ENCODE data around the gene PCED1B.
"Not testable (repeated sequence)": the region's sequence is repeated elsewhere in the genome, so short reads cannot be mapped to it uniquely, and the experiment has no call there.

The PCED1B gene

DNA sequence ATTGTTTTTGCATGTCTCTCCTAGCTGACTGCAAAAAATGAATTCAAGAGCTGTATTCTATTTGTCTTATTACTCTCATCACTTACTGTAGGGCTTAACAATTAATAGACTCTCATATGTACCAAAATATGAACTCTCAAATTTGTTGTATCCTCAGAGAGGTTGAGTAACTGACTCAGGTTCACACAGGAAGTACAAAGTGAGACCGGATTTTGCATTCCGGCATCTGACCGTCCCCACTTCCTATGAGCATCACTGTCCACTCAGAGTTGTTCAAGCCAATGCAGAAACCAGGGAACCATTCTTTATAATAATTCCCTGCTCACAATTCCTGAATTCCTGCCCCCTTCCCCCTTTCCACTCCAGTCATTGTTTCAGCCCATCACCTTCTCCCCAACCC lies 113.6 kb downstream of the PCED1B start:
- Mint-ChIP-seq H3K27ac (no peak overlapping the region), H3K9me3 (no peaks in the 10 kb centered on the region), H3K36me3 (peaks cover 15% of the 10 kb centered on the region), H3K4me1 (peaks cover 55% of the 10 kb centered on the region), H3K27me3 (no peaks in the 10 kb centered on the region), H3K4me3 (no peak overlapping the region)
- no peak for ATAC-seq (ENCODE audit: low read depth)
- no peak for DNase-seq (ENCODE audit: low spot score in 2 of 2)

DNA sequence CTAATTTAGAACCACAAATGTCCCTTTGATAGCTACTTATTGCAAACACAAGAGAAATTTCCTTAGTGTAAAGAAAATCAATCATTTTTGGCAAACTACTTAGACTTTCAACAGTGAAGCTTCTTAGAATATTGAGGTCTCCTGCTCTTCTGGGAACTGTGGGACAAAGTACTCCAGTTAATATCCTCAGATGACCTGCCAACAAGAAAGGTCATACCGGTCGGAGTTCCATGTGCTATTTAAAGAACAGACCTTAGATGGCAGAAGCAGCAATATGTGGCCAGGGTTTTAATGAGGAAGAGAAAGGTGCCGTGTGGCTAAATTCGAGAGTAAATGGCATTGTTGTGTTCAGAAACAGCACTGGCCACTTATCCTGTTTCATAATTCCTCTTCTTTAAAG lies 115.1 kb downstream of the PCED1B start:
- DNase-seq (ENCODE audit: low spot score in 2 of 2) (no peak), ATAC-seq (ENCODE audit: low read depth) (no peak)
- H3K9me3 Mint-ChIP-seq = no peaks in the 10 kb centered on the region
- H3K27ac Mint-ChIP-seq = no peak overlapping the region
- H3K27me3 Mint-ChIP-seq = no peaks in the 10 kb centered on the region
- H3K4me1 Mint-ChIP-seq = peaks cover 47% of the 10 kb centered on the region
- peaks cover 8% of the 10 kb centered on the region for H3K36me3 Mint-ChIP-seq
- peak overlapping the region; percentile 24 for H3K4me3 Mint-ChIP-seq

DNA sequence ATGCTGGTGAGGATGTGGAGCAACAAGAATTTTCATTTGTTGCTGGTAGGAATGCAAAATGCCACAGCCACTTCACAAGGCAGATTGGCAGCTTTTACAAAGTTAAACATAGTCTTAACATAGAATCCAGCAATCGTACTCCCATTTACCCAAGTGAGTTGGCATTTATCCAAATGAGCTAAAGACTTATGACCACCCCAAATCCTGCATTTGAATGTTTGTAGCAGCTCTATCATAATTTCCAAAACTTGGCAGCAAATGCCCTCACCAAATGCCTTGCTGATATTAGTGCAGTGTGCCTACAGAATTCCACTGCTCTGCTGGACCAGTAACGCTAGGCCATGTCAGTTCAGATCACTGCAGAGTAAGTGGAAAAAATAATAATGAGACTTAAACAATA lies 121.0 kb downstream of the PCED1B start:
- DNase-seq (ENCODE audit: low spot score in 2 of 2) (no peak), ATAC-seq (ENCODE audit: low read depth) (no peak)
- H3K4me1 Mint-ChIP-seq = peaks cover 23% of the 10 kb centered on the region
- no peak overlapping the region for H3K4me3 Mint-ChIP-seq
- peak overlapping the region; percentile 84 for H3K27ac Mint-ChIP-seq
- H3K9me3 Mint-ChIP-seq = no peaks in the 10 kb centered on the region
- H3K27me3 Mint-ChIP-seq = no peaks in the 10 kb centered on the region
- peaks cover 17% of the 10 kb centered on the region for H3K36me3 Mint-ChIP-seq

DNA sequence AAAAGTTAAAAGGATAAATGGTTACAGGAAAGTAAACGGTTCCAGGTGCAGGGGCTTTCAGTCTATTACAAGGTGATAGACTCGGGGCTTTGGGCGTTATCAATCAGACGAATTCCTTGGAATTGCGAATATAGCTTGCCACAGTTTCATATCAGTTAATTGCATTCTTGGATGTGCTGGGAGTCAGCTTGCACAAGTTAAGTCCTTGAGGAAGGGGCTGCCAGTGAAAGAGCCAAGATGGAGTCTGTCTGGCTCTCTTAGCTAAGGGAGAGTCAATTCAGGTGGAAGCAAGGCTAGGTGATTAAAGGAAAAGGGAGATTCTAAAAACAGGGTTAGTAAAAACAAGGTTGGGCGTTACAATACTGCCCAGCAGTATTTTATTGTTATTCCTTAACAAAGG lies 121.8 kb downstream of the PCED1B start:
- not testable (repeated sequence) for H3K4me3 Mint-ChIP-seq; ATAC-seq (ENCODE audit: low read depth); H3K9me3 Mint-ChIP-seq; DNase-seq (ENCODE audit: low spot score in 2 of 2); H3K27me3 Mint-ChIP-seq
- peaks cover 28% of the 10 kb centered on the region for H3K4me1 Mint-ChIP-seq
- peak overlapping the region; percentile 84 for H3K27ac Mint-ChIP-seq
- H3K36me3 Mint-ChIP-seq = peaks cover 21% of the 10 kb centered on the region

DNA sequence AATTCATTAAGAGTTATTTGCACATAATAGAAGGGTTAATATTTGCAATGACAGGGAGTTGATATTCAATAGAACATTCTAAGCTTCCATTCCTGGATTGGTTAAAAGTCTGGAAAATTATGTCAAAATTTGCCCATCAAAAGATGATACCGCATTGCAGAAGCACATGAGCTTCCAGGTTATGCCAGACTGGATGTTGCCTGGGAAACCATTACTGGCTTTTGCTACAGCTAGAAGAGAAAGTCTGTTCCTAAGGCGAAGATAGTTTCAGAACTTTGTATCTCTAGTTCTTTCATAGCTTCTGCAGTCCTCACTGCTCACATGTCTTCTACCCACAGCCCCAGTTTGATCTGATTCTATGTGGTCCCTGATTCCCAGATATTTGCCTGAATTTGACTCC lies 122.8 kb downstream of the PCED1B start:
- Mint-ChIP-seq H3K4me1 (peaks cover 37% of the 10 kb centered on the region), H3K4me3 (no peak overlapping the region), H3K27ac (peak overlapping the region; percentile 75), H3K27me3 (no peaks in the 10 kb centered on the region), H3K36me3 (peaks cover 21% of the 10 kb centered on the region), H3K9me3 (no peaks in the 10 kb centered on the region)
- ATAC-seq (ENCODE audit: low read depth) (no peak), DNase-seq (ENCODE audit: low spot score in 2 of 2) (no peak)

DNA sequence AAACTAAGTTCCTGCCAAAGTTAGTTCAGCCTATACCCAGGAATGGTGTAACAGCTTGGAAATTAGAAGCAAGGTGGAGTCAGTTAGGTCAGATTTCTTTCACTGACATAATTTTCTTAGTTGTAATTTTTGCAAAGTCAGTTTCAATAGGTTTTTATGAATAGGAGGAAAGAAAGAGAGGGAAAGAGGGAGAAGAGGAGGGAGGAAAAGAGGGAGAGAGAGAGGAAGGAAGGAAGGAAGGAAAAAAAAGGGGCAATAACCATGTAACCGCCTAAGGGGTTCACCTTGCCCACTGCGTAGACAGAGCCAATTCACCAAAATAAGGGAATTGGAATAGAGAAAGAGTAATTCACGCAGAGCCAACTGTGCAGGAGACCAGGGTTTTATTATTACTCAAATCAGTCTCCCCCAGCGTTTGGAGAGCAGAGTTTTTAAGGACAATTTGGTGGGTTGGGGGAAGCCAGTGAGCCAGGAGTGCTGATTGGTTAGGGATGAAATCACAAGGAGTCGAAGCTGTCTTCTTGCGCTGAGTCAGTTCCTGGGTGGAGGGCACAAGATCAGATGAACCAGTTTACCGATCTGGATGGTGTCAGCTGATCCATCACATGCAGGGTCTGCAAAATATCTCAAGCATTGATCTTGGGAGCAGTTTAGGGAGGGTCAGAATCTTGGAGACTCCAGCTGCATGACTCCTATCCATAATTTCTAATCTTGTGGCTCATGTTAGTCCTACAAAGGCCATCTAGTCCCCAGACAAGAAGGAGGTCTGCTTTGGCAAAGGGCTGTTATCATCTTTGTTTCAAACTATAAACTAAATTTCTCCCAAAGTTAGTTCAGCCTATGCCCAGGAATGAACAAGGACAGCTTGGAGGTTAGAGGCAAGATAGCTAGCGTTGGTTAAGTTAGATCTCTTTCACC lies 126.4 kb downstream of the PCED1B start:
- Mint-ChIP-seq H3K9me3 (no peaks in the 10 kb centered on the region), H3K27ac (peak overlapping the region; percentile 95), H3K4me3 (peak overlapping the region; percentile 77), H3K27me3 (no peaks in the 10 kb centered on the region), H3K36me3 (peaks cover 31% of the 10 kb centered on the region), H3K4me1 (peaks cover 46% of the 10 kb centered on the region)
- ATAC-seq (ENCODE audit: low read depth) = no peak
- no peak for DNase-seq (ENCODE audit: low spot score in 2 of 2)

DNA sequence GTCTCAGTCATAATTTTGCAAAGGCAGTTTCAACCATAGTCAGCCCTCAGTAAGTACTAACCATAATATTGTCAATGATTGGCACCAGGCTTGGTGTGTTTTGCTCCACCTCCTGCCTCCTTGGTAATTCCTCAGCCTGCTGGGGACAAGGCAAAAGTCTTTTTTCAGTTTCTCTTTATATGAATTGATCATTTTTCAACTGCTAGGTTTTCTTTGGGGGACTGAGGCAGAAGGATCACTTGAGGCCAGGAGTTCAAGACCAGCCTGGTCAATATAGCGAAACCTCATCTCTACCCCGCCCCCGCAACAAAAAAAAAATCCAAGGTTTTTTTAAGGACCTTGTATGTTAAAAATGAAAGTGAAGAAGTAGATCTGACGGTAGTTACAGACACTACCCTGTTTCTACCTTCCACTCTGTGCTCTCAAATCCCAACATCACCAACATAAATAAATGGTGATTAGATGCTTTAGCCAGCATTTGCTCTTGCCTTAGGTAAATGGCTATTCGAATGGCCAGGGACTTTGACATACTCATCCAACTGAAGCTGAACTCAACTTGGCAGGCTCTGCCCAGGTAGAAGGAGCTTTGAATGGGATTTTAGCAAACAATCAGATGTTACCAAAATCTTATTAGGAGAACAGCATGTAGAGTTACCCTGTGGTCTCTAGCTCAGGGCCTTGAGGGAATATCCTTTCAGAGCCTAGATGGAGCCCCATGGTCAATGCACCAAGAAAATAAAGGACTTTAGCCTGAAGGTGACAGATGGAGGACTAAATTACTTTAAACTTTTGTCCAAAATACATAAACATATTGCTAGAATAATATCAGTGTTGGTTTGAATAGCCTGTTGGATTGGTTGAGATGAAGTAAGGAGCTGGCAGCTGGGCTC lies 127.3 kb downstream of the PCED1B start:
- ATAC-seq (ENCODE audit: low read depth) (no peak), DNase-seq (ENCODE audit: low spot score in 2 of 2) (no peak)
- Mint-ChIP-seq H3K4me1 (peaks cover 48% of the 10 kb centered on the region), H3K27ac (peak overlapping the region; percentile 95), H3K4me3 (peak overlapping the region; percentile 61), H3K36me3 (peaks cover 31% of the 10 kb centered on the region), H3K9me3 (no peaks in the 10 kb centered on the region), H3K27me3 (no peaks in the 10 kb centered on the region)

DNA sequence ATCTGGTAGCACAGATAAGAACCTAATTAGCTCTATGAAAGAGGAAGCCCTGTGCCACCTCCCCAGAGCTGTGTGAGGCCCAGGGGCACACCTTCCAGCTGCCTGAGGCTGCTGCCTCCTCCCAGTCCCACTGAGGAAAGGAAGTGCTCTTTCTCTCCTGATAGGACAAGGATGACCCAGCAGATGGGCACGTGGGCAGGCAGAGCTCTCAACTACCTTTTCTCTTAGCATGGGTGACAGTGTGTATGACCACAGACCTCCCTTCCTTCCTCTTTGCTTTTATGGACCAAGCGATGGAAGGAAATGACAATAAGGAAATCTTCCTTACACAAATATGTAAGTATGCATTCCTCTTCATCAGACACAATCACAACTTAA lies 127.9 kb downstream of the PCED1B start:
- Mint-ChIP-seq H3K27ac (peak overlapping the region; percentile 95), H3K4me1 (peaks cover 51% of the 10 kb centered on the region), H3K36me3 (peaks cover 31% of the 10 kb centered on the region), H3K4me3 (peak overlapping the region; percentile 61), H3K9me3 (no peaks in the 10 kb centered on the region), H3K27me3 (no peaks in the 10 kb centered on the region)
- DNase-seq (ENCODE audit: low spot score in 2 of 2) (peak; percentile 40 to 54), ATAC-seq (ENCODE audit: low read depth) (peak; percentile 86)

DNA sequence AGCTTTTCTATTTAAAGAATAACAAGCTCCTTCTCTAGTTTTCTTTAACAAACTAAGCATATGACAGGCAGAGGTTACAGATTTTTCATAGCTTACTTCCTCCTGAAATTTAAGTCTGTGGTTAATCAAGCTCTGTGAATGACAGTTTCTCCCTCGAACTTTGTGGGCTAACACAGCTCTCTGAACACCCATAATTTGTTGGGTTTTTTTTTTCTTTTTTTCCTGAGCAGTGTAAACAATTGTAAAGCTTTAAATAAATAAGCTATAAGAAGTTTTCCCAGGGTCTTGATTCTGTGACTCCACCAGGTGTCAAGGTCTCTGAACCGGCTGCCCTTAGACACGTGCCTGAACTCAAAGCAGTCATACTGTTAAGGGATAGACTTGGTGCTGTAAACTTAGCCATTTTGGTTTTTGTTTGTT lies 128.4 kb downstream of the PCED1B start:
- DNase-seq (ENCODE audit: low spot score in 2 of 2) (peak in 1 of 2 donors; percentile 32), ATAC-seq (ENCODE audit: low read depth) (peak; percentile 73)
- Mint-ChIP-seq H3K27ac (peak overlapping the region; percentile 95), H3K36me3 (peaks cover 33% of the 10 kb centered on the region), H3K4me1 (peaks cover 53% of the 10 kb centered on the region), H3K9me3 (no peaks in the 10 kb centered on the region), H3K27me3 (no peaks in the 10 kb centered on the region), H3K4me3 (peak overlapping the region; percentile 51)

DNA sequence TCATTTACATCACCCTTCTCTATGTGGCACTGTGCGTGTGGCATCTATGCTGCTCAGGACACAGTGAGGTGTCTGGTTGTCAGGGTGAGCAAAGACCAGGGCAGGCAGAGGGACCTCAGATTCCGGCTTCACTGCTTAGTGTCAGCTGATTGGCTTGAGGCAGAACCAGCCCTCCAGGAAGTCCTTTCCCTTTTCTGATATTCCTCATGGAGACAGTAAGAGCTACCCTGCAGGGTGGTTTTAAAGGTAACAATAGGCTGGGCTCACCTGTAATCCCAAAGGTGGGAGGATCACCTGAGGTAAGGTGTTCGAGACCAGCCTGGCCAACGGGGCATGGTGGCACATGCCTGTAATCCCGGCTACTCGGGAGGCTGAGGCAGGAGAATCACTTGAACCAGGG lies 129.6 kb downstream of the PCED1B start:
- H3K27ac Mint-ChIP-seq = peak overlapping the region; percentile 95
- H3K4me1 Mint-ChIP-seq = peaks cover 54% of the 10 kb centered on the region
- H3K9me3 Mint-ChIP-seq = no peaks in the 10 kb centered on the region
- no peaks in the 10 kb centered on the region for H3K27me3 Mint-ChIP-seq
- H3K36me3 Mint-ChIP-seq = peaks cover 28% of the 10 kb centered on the region
- DNase-seq (ENCODE audit: low spot score in 2 of 2) (no peak), ATAC-seq (ENCODE audit: low read depth) (no peak)
- peak overlapping the region; percentile 27 for H3K4me3 Mint-ChIP-seq

DNA sequence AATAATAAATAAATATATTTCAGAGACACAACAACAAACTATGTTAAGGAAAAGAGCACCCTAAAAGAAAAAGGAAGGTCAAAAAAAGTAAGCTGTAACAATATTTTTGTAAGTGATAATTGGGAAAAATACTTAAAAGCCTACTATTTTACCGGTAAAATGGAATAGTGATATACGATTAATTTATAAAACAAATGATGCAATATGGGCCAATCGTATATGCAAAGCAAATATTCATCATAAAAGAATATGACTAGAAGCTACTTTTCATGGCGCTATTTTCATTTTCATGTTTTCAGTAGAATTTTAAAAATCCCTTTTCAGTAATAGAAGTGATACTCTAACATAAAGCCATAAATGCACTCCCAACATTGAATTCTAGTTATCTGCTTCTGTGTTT lies 131.4 kb downstream of the PCED1B start:
- peaks cover 13% of the 10 kb centered on the region for H3K36me3 Mint-ChIP-seq
- H3K27ac Mint-ChIP-seq = peak overlapping the region; percentile 78
- DNase-seq (ENCODE audit: low spot score in 2 of 2) = no peak
- no peaks in the 10 kb centered on the region for H3K27me3 Mint-ChIP-seq
- H3K4me1 Mint-ChIP-seq = peaks cover 45% of the 10 kb centered on the region
- H3K4me3 Mint-ChIP-seq = peak overlapping the region; percentile 24
- no peaks in the 10 kb centered on the region for H3K9me3 Mint-ChIP-seq
- ATAC-seq (ENCODE audit: low read depth) = no peak

DNA sequence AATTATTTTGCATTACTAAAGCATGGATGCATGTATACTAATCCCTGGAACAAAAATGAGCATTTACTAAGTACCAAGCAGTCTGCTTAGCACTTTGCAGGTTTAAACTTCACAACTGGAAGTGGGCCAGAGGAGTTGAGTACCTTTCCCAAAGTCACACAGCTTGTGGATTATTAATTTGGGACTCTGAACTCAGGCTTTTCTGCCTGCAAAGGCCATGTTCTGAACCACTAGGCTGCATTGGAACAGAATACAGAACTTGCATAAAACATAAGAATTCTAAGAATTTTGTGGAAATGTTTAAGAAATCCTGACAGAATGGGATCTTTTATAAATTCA lies 133.2 kb downstream of the PCED1B start:
- ATAC-seq (ENCODE audit: low read depth) (no peak), DNase-seq (ENCODE audit: low spot score in 2 of 2) (no peak)
- H3K27ac Mint-ChIP-seq = peak overlapping the region; percentile 42
- no peaks in the 10 kb centered on the region for H3K9me3 Mint-ChIP-seq
- H3K4me3 Mint-ChIP-seq = peak overlapping the region; percentile 53
- peaks cover 14% of the 10 kb centered on the region for H3K36me3 Mint-ChIP-seq
- H3K4me1 Mint-ChIP-seq = peaks cover 33% of the 10 kb centered on the region
- no peaks in the 10 kb centered on the region for H3K27me3 Mint-ChIP-seq

DNA sequence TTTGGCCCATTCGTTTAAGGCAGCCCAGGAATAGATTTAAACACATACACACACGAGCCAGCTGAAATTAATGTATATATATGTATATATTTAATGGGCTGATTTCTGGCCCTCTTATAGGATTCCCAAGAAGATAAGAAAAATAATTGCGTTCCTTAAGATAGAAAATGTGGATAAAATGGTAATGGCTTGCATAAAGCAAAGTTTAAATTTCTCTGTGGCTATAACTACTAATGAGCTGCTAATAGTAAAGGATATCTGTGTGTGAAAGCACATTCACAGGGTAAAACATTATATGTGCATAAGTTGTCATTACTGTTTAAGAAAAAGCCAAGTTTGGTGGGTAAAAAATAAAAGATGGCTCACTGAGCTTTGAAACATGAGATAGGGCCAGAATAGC lies 134.0 kb downstream of the PCED1B start:
- no peaks in the 10 kb centered on the region for H3K9me3 Mint-ChIP-seq
- no peaks in the 10 kb centered on the region for H3K27me3 Mint-ChIP-seq
- DNase-seq (ENCODE audit: low spot score in 2 of 2) (no peak), ATAC-seq (ENCODE audit: low read depth) (no peak)
- peaks cover 36% of the 10 kb centered on the region for H3K4me1 Mint-ChIP-seq
- H3K4me3 Mint-ChIP-seq = peak overlapping the region; percentile 82
- H3K27ac Mint-ChIP-seq = peak overlapping the region; percentile 94
- H3K36me3 Mint-ChIP-seq = peaks cover 14% of the 10 kb centered on the region

DNA sequence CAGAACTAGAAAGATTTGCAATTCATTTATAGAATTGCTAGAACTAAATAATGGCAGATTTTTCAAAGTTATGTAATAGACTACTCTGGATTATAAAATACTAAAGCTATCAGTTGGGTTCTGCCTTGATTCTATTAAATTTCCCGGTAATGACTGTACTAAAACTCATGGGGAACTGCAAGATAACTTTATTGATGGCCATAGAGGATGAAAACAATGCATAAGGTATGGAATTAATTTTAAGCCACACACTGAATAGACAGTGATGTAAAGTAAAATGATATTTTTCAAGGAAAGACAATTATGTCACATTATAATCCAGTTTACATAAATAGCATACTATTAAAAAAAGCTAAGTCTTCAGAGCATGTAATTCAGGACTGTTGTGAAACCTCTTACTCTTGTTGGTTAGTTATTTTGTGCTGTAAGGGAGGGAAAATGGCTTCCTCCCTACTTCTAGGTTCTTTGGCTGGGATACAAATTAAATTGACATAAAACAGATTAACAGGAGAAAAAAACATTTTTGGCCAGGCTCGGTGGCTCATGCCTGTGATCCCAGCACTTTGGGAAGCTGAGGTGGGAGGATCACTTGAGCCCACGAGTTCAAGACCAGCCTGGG lies 134.7 kb downstream of the PCED1B start:
- Mint-ChIP-seq H3K27me3 (no peaks in the 10 kb centered on the region), H3K4me1 (peaks cover 31% of the 10 kb centered on the region), H3K27ac (peak overlapping the region; percentile 94), H3K4me3 (peak overlapping the region; percentile 82), H3K9me3 (no peaks in the 10 kb centered on the region), H3K36me3 (peaks cover 8% of the 10 kb centered on the region)
- DNase-seq (ENCODE audit: low spot score in 2 of 2) = no peak
- no peak for ATAC-seq (ENCODE audit: low read depth)
